OCI-LY7 (cell line): ENCODE data around the gene HHEX.

Experiments used
- EZH2phosphoT487 ChIP-seq: fragments of 200-600 bp; sonication (generic); IDR thresholded peaks from 2 replicates; pipeline ENCODE4 v1.6.1; 2018; ENCODE audit warnings: low read depth, borderline replicate concordance, mild to moderate bottlenecking, mixed run types, antibody characterized with exemption, low read length, moderate library complexity, mixed read lengths
- TF ChIP-seq, protein P1 (sequence below): fragments of 200-600 bp; sonication (generic); conservative IDR thresholded peaks from 2 replicates; pipeline ENCODE4 v1.5.1; 2014; ENCODE audit warnings: mild to moderate bottlenecking, antibody characterized with exemption, low read length, moderate library complexity, mixed read lengths

GRCh38 chr10:92641492-92641891 is 48.3 kb upstream of the HHEX start:
- TF ChIP-seq, protein P1, sequence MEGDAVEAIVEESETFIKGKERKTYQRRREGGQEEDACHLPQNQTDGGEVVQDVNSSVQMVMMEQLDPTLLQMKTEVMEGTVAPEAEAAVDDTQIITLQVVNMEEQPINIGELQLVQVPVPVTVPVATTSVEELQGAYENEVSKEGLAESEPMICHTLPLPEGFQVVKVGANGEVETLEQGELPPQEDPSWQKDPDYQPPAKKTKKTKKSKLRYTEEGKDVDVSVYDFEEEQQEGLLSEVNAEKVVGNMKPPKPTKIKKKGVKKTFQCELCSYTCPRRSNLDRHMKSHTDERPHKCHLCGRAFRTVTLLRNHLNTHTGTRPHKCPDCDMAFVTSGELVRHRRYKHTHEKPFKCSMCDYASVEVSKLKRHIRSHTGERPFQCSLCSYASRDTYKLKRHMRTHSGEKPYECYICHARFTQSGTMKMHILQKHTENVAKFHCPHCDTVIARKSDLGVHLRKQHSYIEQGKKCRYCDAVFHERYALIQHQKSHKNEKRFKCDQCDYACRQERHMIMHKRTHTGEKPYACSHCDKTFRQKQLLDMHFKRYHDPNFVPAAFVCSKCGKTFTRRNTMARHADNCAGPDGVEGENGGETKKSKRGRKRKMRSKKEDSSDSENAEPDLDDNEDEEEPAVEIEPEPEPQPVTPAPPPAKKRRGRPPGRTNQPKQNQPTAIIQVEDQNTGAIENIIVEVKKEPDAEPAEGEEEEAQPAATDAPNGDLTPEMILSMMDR, result no peak
- no peak for TF ChIP-seq EZH2phosphoT487
